NCI-H2227 (cell line): ENCODE measurements around the gene SMCHD1.
"Not testable (repeated sequence)": the region's sequence is repeated elsewhere in the genome, so short reads cannot be mapped to it uniquely, and the experiment has no call there.

Experiments
- DNase-seq: peaks from one replicate; lab custom pipeline; 2025; ENCODE audit not compliant: unreplicated experiment; lab: John Stamatoyannopoulos, UW

Gene SMCHD1

DNA sequence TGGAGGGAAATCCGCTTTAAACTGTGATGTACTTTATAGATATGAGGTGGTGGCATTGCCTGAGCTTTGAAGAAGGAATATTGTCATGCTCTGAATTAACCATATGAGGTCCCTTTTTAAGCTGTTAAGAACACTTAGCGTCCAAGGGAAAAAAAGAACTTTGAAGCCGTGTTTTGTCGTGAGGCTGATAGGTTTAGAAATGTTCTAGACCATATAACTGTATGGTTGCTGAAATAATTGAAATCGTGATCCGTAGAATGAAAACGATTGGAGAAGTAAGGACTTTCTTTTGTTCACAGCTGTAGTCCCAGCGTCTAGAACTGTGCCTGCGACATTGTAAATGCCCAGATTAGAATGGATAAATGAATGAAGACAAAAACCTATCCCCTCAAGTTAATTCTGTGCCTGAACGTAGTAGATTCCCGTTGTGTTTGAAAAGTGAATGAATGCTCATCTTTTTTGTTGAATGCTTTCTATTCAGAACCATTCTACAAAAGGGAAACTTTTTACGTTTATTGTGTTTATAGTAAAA, 1.5 kb downstream of the SMCHD1 start:
- no peak for DNase-seq

DNA sequence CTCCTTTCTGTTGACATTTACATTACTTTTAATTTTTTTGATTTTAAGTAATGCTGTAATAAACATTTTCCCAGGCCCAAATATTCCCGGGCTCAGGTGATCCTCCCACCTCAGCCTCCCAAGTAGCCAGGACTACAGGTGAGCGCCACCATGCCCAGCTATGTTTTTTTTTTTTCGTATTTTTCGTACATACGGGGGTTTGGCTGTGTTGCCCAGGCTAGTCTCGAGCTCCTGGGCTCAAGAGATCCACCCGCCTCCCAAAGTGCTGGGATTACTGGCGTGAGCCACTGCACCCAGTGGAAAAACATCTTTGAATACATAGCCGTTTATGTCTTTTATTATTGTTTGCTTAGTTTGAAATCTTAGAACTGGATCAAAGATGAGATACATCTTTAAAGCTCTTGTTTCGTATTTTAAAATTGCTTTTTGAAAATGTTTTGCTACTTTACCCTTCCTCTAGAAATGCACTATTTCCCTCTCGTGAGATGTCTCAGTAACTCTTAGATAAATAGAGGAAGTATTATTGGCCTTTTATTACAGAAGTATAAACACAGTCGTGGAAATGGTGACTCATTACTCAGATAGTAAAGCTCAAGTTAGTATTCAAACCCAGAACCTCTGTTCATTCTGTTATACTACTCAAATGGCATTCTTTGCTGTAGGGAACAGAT, 2.4 kb downstream of the SMCHD1 start:
- no peak for DNase-seq

DNA sequence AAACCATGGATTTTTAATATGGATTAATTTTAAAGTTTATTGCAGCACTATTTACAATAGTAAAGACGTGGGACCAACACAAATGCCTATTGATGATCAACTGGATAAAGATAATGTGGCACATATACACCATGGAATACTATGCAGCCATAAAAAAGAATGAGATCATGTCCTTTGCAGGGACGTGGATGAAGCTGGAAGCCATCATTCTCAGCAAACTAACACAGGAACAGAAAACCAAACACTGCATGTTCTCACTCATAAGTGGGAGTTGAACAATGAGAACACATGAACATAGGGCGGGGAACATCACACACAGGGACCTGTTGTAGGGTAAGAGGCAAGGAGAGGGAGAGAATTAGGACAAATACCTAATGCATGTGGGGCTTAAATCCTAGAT, 5.3 kb downstream of the SMCHD1 start:
- not testable (repeated sequence) for DNase-seq

DNA sequence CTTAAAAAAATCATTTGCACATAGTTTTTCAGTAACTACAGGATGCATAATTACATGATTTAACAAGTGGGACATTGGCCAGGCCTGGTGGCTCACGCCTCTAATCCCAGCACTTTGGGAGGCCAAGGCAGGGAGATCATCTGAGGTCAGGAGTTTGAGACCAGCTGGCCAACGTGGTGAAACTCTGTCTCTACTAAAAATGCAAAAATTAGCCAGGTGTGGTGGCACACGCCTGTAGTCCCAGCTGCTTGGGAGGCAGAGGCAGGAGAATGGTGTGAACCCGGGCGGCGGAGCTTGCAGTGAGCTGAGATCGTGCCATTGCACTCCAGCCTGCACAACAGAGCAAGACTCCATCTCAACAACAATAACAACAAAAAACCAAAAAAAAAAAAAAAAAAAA, 6.8 kb downstream of the SMCHD1 start:
- DNase-seq: not testable (repeated sequence)

DNA sequence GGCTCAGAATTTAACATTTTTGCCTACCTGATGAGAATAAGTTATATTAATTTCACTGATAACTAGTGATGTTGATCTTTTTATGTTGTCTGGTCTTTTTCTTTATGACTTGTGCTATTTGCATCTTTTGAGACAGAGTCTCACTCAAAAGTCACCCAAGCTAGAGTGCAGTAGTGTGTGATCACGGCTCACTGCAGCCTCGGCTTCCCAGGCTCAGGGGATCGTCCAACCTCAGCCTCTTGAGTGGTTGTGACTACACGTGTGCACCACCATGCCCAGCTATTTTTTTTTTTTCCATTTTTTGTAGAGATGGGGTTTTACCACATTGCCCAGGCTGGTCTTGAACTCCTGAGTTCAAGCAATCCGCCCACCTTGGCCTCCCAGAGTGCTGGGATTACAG, 7.5 kb downstream of the SMCHD1 start:
- DNase-seq: no peak

DNA sequence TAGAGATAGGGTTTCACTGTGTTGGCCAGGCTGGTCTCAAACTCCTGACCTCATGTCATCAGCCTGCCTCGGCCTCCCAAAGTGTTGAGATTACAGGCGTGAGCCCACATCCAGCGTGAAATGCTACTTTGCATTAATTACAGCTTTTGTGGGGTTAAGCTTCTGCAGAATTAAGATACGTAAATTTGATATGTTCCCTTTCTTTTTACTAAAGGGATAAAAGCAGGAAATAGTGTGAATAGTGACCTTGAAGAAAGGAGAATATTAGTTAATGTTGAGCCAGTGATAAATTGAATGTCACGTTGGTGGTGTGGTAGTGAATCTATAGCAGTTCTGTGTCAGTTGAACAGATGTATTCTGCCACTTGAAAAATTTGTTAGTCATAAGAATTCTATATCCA, 16.9 kb downstream of the SMCHD1 start:
- no peak for DNase-seq

DNA sequence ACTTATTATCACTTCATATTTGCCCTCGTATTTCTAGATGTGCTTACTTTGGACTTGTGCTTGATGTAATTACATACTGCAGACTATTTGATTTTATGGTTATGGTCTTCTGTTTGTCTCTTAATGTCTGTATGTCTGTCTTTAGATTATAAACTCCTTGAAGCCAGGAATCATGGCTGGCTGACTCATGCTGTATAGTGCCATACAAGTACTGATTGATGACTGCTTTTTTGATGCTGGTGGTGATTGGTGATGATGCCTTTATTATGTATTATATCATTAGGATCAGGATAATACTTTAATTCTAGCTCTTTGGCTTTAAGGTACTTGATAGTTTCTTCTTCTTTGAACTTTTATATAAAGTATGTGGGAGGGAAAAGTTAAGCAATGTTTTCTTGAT, 17.3 kb downstream of the SMCHD1 start:
- no peak for DNase-seq

DNA sequence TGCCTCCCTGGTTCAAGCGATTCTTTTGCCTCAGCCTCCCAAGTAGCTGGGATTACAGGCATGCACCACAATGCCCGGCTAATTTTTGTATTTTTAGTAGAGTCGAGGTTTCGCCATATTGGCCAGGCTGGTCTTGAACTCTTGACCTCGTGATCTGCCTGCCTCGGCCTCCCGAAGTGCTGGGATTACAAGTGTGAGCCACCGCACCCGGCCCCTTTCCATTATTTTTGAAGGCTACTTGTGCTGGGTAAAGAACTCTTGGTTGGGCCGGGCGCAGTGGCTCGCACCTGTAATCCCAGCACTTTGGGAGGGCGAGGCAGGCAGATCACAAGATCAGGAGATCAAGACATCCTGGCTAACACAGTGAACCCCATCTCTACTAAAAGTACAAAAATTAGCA, 23.4 kb downstream of the SMCHD1 start:
- not testable (repeated sequence) for DNase-seq

DNA sequence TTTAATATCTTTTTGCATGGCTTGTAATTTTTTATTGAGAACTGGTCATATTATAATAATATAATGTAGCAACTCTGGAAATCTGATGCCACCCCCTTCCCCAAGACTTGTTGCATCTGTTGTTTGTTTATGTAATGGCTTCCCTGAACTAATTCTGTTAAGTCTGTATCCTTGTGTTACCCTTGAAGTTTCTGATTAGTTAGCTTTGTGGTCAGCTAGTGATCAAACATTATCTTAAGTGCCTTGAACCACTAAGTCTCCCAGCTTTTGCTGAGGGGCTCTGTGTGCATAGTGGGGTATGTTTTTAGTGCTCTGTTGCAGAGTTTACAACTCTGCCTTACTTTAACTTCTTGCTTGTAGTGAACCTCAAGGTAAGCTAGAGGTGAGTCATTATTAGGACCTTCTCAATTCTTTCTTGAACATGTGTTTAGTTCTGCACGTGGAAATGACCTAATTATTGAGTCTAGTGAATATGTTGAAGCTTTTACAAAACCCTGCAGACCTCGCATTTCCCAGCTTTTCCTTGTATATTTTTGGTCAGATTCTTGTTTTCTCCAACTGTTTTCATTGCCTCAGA, 24.8 kb downstream of the SMCHD1 start:
- no peak for DNase-seq

DNA sequence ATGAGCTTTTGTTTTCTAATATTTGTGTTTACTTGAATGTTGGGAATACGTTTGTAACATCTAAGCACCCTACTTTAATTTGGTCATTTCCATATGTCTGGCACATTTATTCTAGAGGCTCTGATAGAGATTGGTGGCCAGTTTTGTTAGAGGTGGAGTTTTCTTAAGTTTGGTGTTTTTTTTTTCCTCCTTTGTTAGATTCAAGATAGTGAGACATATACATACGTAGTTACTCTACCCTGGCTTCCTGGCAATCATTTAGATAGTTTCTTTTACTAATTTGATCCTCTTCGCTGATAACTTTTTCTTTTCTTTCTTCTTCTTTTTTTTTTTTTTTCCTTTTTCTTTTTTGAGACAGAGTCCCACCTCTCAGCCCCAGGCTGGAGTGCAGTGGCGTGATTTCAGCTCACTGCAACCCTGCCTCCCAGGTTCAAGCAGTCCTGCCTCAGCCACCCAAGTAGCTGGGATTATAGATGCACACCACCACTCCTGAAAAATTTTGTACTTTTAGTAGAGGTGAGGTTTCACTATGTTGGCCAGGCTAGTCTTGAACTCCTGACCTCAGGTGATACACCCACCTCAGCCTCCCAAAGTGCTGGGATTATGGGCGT, 26.6 kb downstream of the SMCHD1 start:
- no peak for DNase-seq

DNA sequence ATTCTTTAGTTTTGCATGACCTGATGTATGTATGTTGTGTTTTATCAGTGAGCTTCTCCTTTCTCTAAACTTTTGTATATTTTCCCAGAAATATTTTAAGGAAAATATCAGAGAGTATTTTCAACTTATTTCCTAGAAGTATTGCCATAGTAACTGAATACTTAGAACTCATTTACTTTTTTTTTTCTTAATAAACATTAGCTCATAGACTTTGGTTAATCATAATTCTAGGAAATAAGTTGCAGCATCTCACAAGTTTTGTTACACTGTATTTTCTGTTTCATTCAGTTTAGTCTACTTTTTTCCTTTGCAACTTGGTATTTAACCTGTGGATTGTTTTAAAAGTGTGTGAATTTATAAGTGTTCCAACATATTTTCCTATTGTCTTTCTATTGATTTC, 27.5 kb downstream of the SMCHD1 start:
- DNase-seq: no peak

DNA sequence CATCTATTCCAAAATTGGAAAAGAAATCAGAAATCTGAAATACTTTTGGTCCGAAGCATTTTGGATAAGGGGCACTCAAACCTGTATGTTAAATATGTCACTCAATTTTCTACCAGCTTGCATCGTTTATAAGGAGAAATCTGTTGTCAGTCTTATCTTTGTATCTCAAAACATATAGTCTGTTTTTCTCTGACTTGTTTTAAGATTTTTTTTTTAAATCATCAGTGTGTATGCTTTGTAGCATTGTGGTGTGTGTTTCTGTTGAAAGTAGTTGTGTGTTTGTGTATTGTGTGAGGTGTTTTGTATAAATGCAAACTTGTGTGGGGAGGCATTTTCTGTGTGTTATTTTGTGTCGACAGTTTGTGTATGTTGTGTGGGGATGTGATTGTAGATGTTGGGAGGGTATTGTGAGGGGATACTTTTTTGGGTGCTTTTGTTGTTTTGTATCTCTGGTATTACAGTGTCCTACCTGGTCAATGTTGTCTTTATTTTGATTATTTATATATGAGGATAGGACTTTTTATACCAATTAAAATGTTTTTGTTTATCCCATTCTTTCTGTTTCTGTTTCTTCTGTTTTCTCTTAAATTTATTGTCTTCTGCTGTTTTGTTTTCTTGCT, 30.9 kb downstream of the SMCHD1 start:
- DNase-seq: no peak

DNA sequence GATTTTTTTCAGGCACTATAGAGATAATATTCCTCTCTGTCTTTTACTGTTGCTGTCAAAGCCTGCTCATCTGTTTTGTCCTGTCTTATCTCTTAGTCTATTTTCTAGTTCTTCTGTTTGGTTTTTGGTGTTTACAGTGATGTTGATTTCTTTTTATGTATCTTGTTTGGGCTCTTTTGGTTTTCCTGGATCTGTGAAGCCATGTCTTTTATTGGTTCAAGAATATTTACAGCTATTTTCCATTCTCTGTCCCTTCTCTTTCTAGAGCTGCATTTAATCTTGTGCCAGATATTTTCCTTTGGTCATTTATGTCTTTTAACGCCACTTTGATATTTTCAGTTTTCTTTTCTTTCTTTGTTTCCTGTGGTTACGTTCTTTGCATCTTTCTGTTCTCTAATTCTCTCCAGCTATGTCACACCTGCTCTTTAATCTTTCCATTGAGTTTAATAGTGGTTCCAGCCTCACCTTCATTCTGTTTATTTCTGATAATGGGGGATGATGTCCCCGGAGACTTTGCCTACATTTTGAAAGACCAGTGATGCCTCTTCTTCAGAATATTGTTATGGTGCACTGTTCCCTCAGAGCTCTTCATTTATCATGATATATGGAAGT, 32.0 kb downstream of the SMCHD1 start:
- DNase-seq: no peak

DNA sequence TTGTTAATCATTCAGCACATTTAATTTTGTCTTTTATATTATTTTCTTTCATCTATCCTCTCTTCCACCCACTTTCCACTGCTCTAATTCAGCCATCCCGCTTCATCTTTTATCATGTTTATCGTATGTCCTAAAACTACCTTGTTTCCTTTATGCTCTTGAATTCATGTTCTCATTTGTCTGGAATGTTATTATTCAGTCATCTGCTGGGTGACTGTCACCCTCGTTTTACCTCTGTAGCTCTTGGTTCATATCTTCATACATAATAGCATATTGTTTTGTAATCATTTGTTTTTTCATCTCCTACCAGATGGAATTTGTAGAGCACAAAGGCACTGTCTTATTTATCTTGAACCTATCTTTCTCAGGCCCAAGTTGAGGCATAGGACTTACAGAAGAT, 37.0 kb downstream of the SMCHD1 start:
- no peak for DNase-seq

DNA sequence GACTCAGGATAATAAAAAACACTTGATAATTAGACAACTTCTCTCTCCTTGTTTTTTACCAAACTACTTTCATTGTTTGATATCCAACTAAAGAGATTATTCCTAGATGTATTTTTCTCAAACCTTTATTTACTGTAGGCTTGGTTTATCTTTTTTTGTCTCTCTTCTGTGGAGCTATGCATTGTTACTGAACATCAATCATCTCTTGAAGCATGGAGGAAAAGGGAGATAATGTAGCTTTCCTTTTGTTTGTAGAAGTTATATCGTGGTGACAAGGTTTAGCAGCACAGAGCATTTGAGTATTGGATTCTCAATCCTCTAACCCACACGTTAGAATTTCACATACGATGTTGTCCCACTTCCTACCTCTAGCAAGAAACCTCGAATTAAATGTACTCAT, 41.7 kb downstream of the SMCHD1 start:
- no peak for DNase-seq

DNA sequence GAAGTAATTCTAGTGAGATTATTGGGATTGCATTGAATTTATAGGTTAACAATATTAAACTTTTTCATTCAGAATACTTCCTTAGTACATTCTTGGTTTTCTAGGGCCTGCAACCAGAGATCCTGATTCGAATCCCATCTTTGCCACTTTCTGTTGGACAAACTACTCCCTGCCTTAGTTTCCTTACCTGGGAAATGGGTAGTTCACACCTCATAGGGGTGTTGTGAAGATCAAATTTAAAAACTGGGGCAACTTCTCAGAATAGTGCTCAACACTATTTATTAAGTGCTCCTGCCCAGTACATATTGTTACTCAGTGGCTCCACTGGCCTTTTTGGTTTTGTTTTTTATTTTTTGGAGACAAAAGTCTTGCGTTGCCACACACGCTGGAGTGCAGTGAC, 43.5 kb downstream of the SMCHD1 start:
- DNase-seq: no peak

DNA sequence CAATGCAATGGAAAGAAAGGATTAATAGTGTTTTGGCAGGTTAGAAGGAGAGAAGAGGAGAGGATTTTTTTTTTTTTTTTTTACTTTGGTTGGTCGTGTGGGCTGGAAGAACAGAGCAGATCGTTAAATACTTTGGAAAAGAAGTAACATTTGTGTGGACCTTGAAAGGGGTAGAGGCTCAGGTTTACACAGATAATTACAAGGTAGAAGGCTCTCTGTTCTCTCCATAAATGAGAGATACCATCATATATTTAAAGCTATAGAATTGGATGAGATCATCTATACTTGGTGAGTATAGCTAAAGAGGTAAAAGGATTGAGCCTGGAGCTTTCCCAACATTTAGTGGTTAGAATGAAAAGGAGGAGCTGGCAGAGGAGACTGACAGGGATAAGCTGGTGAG, 49.0 kb downstream of the SMCHD1 start:
- DNase-seq: no peak

DNA sequence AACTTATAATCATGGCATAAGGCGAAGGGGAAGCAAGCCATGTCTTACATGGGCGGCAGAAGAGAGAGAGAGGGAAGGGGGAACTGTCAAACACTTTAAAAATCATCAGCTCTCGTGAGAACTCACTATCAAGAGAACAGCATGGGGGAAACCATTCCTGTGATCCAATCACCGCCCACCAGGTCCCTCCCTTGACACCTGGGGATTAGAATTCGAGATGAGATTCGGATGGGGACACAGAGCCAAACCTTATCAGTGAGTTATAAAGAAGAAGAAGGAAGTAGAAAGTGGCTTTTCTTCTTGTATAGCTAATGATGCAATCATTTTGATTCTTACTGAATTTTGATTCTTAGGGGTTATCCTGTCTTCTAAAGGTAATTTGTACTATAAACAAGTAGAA, 51.4 kb downstream of the SMCHD1 start:
- DNase-seq: no peak

DNA sequence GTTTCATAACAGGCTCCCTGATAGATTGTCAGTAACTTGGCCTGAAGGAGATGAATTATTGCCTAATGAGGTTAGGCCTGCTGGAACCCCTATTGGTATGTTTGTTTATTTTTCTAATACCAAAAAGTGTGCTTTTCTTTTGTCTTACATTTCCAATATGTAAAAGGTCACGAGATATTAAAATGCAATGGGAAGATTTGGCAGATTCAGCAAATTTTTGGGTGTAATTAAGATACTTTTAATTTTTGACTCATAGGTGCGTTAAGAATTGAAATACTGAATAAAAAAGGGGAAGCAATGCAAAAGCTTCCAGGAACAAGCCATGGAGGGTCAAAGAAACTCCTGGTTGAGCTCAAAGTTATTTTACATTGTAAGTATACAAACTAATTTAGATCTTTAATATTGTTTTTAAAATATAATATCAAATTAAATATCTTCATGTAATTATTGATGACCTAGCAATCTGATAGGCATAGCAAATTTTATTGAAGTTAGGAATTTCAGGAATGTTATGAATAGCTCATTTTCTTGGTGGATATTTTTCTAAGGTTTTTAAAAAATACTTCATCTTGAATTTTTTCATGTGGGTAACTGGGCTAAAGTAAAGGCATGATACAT, 52.1 kb downstream of the SMCHD1 start:
- DNase-seq: no peak

DNA sequence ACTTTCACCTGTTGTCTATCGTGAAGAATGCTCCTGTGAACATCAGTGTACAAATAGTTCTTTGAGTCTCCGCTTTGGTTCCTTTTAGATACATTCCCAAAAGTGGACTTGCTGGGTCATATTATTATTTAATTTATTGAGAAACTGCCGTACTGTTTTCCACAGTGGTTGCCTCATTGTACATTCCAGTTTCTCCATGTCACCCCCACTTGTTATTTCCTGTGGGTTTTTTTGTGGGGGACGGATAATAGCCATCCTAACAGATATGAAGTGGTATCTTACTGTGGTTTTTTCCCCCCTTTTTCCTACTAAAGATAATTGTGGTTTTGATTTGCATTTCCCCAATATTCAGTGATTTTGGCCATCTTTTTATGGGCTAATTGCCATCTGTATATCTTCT, 53.8 kb downstream of the SMCHD1 start:
- no peak for DNase-seq

DNA sequence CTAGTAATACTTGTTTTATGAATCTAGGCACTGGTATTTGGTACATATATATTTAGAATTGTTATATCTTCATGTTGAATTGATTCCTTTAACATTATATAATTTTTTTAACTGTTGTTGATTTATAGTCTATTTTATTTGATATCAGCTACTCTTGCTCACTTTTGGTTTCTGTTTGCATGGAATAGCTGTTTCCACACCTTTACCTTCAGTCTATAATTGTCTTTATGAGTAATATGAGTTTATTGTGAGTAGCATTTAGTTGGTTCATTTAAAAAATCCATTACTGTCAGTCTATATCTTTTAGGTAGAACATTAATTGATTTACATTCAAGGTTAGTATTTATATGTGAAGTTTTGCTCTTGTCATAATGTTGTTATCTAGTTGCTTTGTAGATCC, 58.6 kb downstream of the SMCHD1 start:
- DNase-seq: no peak
